GM18511 (cell line): ENCODE results near the gene RBPJ.

Source experiments
- ATAC-seq: cut with Tn5 transposase; IDR thresholded peaks from one replicate; pipeline ENCODE4 v1.9.1; 2021; ENCODE audit warnings: mild to moderate bottlenecking, moderate library complexity; ENCODE audit not compliant: unreplicated experiment

Gene RBPJ

DNA sequence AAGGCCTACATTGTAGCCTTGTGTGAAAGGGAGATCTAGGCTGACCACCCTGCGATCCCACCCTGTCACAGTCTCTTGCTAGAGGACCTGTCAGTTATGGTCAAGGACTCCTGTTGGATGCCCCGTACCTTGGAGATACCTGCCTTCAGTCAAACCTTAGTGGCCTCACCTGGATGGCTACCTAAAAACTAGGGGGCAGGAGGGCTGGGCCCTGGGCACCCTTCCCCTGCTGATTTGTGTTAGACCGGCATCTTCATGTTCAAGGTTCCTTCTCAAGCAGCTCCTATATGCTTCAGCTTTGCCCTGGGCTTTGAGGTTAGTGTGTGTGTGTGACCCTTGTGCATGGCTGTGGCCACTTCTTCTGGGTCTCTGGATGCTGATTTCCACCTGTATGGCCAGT is 134.1 kb downstream of the RBPJ start:
- ATAC-seq, result no peak

DNA sequence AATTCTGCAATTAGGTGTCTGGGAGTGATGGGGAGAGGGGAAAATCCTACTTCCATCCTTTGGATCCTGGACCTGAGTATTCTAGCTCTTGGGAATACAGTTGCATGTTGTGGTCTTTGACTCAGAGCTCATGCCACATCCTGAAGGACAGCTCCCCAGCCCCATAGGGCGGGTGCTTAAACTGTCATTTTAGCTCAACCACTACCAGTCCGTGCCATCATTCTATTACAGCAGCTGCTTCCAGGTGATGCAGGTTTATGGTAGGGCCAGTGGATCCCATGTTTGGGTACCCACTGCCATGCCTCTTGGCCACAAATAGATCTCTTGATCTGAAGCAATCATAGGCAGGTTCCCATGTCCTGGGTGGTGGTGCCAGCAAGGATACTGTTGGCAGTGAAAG is 134.8 kb downstream of the RBPJ start:
- ATAC-seq, result no peak

DNA sequence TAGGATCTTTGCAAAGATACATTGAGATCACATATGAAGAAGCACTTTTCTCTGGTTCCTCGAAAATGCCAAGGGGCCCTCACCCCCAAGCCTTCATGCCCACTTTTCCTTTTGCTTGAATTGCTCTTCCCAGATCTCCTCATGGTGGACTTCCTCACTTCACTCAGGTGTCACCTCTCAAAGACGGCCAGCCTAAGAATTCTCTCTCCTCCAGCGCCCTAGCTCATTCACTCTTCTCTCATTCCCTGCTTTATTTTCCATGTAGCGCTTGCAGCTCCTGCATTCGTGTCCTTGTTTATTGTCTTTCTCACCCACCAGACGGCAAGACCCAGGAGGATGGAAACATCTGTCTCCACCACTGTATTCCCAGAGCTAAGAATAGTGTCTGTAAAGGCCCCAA is 136.6 kb downstream of the RBPJ start:
- no peak for ATAC-seq

DNA sequence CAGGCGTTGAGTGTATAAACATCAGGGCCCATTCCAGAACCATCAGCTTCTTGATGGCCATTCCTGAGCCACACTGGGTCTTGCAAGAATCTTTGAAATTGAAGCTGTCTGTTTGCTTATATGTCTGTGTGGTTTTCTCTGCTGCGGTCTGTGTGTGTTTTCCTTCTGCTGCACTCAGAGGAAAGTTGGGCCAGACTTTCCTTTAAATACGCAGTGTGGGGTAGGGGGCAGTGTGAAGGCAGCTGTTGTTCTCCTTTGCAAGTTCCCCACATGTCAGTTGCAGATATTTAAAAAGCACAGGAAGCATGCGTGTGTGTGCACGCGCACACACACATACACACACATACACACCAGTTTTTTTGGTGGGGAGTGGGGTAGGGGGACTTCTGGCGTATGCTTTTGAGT is 137.3 kb downstream of the RBPJ start:
- ATAC-seq, result no peak

DNA sequence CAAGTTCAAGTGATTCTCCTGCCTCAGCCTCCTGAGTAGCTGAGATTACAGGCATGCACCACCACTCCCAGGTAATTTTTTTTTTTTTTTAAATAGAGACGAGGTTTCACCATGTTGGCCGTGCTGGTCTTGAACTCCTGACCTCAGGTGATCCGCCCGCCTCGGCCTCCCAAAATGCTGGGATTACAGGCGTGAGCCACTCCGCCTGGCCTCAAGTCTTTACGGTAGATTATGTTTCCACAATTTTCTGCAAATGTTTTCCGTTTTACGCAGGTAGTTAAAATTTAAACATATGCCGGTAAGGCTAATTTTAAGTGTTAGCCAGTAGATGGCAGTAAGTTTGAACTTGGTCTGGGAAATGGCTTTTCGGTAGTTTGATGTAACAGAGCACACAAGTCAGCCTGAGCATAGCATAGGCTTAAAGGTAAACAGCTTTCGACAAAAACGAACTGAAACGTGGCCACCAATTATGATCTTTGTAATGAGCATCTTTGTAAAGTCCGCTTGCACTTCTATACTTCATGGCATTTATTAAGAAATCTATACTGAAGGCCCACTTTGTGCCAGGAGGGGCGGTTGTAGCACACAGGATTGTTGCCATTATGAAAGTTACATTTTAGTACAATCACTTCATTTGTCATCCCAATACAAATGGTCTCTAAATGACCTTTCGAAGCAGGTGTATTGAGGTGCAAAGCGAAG is 138.4 kb downstream of the RBPJ start:
- ATAC-seq, result no peak

DNA sequence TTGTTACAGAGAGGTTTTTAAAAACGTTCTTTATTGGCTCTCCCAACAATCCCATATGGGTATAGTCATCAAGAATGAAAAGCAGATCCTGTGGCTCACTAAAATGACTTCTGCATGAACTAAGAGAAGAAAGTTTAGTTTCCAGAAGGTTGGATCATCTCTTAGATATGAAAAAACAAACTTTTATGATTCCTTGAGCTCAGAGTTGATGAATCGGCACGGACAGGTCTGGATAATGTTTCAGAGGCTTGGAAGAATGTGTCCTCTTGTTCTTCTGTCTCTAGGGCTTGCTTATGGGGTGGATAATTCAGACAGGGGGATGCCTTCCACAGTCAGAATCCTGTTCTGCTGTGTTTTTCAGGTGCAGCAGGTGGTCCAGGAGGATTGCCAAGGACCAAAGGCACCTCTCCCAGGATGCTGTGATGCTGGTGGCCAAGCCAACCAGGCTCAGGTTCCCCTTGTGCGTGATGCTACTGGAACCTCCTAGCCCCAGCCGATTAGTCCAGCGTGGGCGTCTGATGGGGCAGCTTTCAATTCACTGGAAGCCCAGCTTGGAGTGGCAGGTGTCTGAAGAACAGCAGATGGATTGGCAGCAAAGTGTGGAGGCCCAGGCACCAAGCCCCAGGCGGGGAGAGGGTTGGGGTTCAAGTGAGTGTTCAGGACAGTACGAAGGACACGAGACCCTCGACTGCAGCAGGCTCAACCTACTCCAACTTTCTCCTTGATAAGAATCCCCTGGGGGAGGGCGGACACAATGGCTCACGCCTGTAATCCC is 139.1 kb downstream of the RBPJ start:
- ATAC-seq, result no peak

DNA sequence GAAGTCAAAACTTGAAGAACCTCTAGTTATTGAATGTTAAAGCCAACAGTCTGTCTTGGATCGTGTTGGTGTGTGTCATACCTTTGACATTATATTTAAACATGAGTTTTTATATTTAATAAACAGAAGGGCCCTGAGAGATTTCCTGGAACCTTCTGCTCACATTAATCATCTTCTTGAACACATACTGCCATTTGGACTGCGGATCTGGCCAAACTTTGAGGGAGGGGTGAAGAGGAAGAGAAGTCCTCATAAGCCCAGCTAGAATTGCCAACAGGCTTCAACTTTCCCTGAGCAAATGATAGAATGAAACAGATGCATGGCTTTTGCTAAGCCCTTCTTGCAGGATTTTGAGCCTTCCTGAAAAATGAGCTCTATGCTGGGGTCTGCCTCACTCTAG is 142.1 kb downstream of the RBPJ start:
- ATAC-seq, result no peak

DNA sequence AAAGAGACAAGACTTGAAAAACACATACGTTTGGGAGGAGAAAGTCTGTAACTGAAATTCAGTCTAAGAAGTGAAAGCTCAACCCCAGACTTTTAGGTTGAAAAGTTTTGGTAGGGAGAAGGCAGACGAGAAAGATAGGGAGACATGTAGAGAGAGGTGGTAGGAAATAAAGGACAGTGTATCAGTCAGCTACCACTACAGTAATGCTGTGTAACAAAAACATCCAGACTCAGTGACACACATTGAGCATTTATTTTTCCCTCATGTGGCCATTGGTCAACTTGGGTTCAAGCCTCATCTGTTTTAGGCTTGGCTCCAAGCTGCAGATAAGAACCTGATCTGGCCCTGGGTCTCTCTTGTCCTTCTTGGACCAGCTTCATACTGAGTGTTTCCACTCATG is 142.6 kb downstream of the RBPJ start:
- no peak for ATAC-seq

DNA sequence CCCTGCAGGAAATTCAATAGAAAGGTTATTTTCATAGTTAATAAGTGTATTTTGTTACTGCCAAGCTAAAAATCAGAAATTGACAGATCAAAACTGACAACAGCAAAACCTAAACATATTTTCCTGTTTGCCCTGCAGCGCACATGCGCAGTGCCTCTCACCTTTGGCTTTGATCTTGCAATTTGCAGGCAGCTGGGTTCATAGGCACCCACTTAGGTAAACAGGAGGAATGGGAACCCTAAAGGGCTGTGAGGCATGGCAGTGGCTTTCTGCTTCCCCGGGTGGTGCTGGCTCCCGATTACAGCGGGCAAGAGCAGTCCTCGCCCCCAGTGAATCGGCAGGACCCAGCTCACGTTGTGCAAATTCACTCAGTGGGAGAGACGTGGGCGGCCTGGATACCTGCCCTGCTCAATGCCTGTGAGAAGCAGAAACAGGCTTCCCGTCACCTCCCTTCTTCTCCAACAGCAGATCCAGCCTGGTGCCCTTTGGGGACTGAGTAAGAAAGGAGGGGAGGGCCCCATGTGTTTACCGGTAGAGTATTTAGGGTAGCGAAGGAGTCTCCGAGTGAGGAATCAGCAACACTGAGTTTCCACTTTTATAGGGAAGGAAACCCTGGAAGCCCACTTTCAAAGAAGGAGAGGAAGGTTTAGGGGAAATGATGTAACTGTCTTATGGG is 143.7 kb downstream of the RBPJ start:
- ATAC-seq, result no peak

DNA sequence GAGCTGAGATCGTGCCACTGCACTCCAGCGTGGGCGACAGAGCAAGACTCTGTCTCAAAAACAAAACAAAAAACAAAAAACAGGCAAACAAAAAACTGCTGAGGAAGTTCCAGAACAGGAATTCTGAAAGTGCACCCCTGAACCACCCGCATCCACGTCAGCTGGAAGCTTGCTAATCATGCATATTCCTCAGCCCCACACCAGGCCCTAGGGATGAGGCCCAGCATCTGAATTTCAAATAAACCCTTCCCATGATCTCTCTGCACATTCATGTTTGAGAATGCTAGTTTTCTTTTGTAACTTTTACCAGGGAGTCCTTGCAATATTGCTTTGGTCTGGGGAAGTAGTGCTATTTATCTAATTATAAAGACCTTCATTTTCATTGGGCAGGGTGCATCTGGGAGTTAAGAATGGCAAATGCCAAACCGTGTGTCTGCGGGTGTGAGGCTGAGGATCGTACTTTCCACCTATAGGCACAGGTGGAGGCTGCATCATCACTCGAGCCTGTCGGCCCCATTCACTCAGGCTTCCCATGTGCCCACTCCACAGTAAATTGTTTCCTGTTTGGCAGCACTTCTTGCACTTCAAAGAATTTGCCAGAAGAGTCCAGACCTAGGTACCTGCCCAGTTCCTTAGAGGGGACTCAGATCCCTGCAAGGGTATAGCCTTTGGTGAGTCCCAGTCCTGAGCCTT is 145.9 kb downstream of the RBPJ start:
- ATAC-seq, result no peak

DNA sequence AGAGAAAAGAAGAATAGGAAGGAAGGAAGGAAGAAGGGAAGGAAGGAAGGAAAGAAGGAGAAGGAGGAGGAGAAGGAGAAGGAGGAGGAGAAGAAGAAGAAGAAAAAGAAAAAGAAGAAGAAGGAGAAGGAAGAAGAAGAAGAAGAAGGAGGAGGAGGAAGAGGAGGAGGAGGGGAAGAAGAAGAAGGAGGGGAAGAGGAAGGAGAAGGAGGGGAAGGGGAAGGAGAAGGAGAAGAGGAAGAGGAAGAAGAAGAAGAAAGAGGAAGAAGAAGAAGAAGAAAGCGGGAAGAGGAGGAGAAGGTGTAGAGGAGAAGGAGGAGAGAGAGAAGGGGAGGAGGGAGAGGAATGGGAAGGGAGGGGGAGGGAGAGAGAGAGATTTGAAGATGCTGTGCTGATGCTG is 146.9 kb downstream of the RBPJ start:
- no peak for ATAC-seq

DNA sequence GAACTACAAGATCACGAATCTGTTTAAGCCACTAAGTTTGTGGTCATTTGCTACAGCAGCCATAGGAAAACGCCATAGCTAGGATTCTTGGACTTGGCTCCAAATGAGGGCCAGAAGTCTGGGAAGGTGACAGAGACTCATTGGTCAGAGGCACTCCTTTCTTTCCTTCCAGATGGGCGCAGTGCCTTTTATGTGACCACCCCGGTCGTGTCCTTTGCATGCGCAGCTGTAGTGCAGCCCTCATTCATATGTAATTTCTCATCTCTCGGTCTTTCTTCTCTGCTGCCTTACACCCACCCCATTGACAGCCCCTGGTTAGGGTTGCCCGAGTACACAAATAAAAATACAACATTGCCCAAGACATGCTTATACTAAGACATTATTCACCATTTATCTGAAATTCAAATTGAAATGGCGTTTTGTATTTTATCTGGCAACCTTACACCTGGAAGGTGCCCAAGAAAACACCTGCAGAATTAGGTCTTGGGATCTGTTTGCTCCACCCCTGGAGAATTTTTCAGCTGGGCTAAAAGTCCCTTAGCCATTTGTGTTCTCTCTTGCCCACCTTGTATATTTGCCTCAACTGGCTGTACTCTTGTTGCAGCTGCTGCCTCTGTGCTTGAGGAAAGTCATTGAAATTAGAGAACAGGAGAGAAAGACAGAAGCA is 147.6 kb downstream of the RBPJ start:
- ATAC-seq, result no peak

DNA sequence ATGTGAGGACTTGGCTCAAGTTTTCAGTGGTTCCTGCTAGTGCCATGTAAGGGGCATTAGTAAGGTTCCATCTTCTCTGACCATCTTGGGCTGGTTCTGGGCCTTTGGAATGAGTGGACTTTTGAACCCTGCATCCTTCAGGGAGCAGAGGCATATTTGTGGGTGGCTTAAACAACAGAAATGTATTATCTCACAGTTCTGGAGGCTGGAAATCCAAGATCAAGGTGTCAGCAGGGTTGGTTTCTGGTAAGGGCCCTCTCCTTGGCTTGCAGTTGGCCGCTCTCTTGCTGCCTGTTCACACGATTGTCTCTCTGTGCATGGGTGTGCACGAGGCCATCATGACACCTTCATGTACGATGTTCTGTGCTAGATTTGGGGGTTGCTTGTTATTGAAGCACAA is 148.2 kb downstream of the RBPJ start:
- no peak for ATAC-seq

DNA sequence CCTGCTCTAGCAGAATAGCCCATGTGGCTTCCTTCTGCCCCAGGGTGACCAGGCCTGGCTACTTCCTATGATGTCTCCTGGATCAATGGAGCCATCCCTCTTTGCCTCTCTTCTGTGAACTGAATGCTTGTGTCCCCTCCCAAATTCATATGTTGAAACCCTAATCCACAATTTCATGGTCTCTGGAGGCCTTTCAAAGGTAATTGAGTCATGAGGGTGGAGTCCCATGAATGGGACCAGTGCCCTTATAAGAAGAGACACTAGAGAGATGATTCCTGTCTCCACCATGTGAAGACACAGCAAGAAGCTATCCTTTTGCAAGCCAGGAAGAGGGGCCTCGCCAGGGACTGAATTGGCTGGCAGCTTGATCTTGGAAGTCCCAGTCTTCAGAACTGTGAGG is 151.1 kb downstream of the RBPJ start:
- ATAC-seq, result no peak

DNA sequence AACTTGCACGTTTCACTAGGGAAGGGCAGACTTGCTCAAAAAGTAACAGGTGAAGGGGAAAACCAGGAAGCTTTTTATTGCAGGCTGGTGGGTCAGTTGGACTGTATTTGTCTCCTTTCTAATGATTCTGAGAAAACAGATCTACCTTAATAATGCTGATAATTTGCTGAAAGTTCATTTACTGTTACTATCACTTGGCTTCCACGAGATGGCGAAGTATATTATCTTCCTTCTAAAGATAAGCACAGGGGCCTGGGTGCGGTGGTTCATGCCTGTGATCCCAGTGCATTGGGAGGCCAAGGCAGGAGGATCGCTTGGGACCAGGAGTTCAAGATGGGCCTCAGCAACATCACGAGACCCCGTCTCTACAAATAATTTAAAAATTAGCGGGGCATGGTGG is 153.1 kb downstream of the RBPJ start:
- no peak for ATAC-seq

DNA sequence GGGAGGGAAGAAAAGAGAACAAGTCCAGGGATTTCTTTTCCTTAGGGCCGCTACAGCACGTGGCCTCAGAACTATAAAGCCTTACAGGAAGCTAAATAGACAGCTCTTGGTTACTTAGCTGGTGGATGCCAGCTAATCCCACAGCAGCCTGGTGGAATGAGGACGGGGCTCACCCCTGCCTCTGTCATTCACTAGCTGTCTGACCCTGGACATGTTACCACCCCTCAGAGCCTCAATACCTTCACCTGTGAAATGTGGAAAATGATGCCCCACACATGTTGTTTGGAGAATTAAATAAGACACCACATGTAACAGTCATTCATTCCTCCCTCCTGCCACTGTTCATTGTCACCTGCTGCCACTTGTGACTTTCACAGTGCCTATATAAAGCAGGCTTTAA is 153.7 kb downstream of the RBPJ start:
- no peak for ATAC-seq

DNA sequence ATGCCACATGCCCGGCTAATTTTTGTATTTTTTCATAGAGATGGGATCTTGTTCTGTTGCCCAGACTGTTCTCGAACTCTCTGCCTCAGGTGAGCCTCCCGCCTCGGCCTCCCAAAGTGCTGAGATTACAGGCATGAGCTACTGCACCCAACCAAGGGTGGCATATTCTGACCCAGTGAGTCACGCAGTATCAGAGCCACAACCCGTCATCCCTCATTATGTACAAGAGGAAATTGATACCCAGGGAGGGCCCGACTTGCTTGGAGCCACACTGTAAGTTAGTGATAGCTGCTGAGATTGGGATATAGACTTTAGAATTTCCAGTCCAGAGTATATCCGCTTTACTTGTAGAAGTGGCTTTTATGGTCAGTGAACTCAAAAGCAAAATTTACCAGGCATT is 154.9 kb downstream of the RBPJ start:
- ATAC-seq, result no peak

DNA sequence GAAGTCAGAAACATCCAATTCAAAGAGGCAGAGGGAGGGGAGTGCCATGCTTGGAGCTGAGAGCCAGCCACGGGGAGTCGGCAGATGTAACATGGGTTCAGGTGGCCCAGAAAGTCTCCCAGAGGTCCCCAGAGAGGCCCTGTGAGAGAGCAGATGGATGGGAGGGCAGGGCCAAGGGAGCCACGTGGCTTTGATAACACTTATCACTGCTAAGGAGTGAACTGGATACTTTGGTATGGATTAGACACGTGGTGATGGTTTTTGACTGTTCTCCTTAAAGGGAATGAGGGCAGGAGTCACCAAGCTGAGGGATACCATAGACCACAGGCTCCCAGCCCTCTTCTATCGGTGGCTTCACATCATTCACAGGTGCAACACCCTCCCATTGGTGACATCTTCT is 155.7 kb downstream of the RBPJ start:
- ATAC-seq, result no peak

DNA sequence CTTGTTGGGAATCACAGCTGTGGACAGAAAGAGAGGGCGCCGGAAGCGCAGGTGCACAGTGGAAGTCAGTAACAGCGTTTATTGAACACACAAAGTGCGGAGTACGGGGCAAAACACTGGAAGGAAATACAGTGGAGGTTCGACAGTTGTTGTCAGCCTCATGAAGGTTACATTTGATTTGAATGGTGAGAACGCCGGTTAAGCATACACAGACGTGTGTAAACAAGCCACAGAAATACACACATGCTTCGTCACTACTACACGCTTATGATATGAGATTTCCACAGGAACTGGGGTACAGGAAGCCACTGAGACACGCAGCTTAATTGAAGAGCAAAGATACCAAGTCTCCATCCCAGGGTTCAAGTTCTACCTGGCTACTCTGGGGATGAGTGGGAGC is 157.5 kb downstream of the RBPJ start:
- no peak for ATAC-seq

DNA sequence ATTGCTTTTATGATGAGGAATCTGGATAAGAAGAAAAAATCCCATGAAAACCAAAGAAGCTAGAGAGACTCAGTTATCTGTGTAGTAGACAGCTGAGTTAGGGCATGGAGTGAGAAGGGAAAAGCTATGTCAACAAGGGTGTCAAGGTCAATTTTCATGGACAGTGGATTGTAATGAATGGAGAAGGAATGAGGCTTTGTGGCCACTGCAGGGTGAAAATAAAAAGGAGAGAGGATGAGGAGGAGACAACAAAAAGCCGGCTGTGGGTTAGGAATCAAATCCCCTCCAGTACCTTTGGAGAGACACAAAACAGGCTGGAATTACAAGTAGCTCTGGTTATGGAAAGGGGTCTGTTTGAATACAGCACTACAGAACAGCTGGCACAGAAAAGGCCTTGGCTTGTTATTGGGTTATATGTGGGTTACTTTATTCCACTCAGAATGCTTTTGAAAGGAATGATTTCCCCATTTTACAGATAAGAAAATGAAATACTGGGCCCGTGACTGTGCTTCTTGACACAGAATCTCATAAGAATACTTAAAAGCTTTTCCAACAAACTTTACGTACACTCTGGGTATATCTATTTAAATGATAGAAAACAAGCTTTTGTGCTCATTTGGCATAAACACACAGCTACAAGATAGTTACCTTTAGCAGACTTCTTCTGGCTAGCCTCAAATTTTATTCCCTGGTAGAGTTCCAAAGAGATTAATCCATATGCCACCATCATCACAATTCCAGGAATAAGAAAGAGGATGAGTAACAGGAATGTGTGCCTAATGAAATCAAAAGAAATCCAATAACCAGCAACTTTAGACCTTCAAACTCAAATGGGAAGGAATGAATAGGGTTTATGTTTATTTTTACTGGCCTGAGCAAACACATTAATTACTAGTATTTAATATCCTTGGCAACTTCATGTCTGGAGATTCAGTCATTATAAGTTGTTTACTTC is 162.0 kb downstream of the RBPJ start:
- no peak for ATAC-seq
